GM13977 (cell line): ENCODE measurements around the gene PTMS.

Source experiments
- DNase-seq: peaks from one replicate; pipeline ENCODE4 v3.0.0; 2012; ENCODE audit warnings: low spot score
- CTCF ChIP-seq: IDR thresholded peaks from 2 replicates; pipeline ENCODE4 v1.5.1; 2012; ENCODE audit warnings: mild to moderate bottlenecking, control low read depth; ENCODE audit not compliant: insufficient read depth; ENCODE audit errors: extremely low read depth, missing control alignments
- in situ Hi-C: fragments of 300-500 bp; cut with MboI; formaldehyde crosslinking; loops from one replicate; pipeline ENCODE4 v1.12.0; 2022; ENCODE audit warnings: low sequenced_read_pairs, low pct_unique_long_range_greater_than_20kb, mixed read lengths, inconsistent platforms; ENCODE audit not compliant: unreplicated experiment

Gene PTMS

GRCh38 chr12:6767353-6768319 lies 1.5 kb downstream of the PTMS start:
- in situ Hi-C loops = no loop called here
- no peak for TF ChIP-seq CTCF
- DNase-seq = no peak

GRCh38 chr12:6768437-6768914 lies 2.3 kb downstream of the PTMS start:
- in situ Hi-C loops = no loop called here
- no peak for TF ChIP-seq CTCF
- no peak for DNase-seq

GRCh38 chr12:6768990-6769389 lies 2.8 kb downstream of the PTMS start:
- in situ Hi-C loops = no loop called here
- TF ChIP-seq CTCF = no peak

GRCh38 chr12:6769666-6770065 lies 3.5 kb downstream of the PTMS start:
- no peak for TF ChIP-seq CTCF
- in situ Hi-C loops = no loop called here
- no peak for DNase-seq

More at GRCh38 chr12:6768990-6769389, 2.8 kb downstream of the PTMS start:
- DNase-seq = no peak

- no peak for TF ChIP-seq CTCF
- DNase-seq = no peak
- in situ Hi-C loops = no loop called here
These were observed 3.9 kb downstream of the PTMS start for GRCh38 chr12:6770094-6770493.

- no peak for DNase-seq
- in situ Hi-C loops = no loop called here
- no peak for TF ChIP-seq CTCF
These were observed 4.4 kb downstream of the PTMS start for GRCh38 chr12:6770600-6770999.
